Measurements from ENCODE around the gene TXNRD3. TPM values are rescaled to one million over a fixed set of nuclear protein-coding genes. Genes with fewer than 3 reads are reported as not detected.

TXNRD3 gene
- polyA plus RNA-seq, 3 donors, result 0.57 to 1.7 (median 0.90) TPM

- Mint-ChIP-seq H3K27me3 (ENCODE audit: low read depth in 3 of 3) (peaks cover 13 to 26% (median 20%) of the 10 kb centered on the region in 3 donors), H3K4me3 (peak overlapping the region in 1 of 2 donors; percentile 17), H3K36me3 (no peaks in the 10 kb centered on the region), H3K9me3 (peaks cover 0 to 2% (median 0%) of the 10 kb centered on the region in 7 donors), H3K4me1 (peaks cover 8% of the 10 kb centered on the region), H3K27ac (no peak overlapping the region)
- no peak for DNase-seq
- no peaks in the 10 kb centered on the region for H3K36me3 ChIP-seq (replicated peaks in 1 of 2; ENCODE audit: control insufficient read depth in 1 of 2, insufficient read depth in 2 of 2, low read length in 2 of 2)
- no peak overlapping the region for H2AFZ ChIP-seq (ENCODE audit: insufficient read depth, low read depth, low read length, poor library complexity, severe bottlenecking)
- H3K27ac ChIP-seq (ENCODE audit: low read depth in 1 of 2, low read length in 2 of 2), result no peak overlapping the region
- no peak overlapping the region for H3K4me2 ChIP-seq (replicated peaks; ENCODE audit: extremely low read depth, low read length, poor library complexity, severe bottlenecking)
- WGBS (ENCODE audit: insufficient coverage), result 98% methylated on average over 6 of the region's 11 CpGs
- H3K9me3 ChIP-seq (replicated peaks in 1 of 2; ENCODE audit: control insufficient read depth in 1 of 2, insufficient read depth in 1 of 2, low read length in 2 of 2), result no peaks in the 10 kb centered on the region
- H3K79me2 ChIP-seq (ENCODE audit: insufficient read depth, low read length), result no peaks in the 10 kb centered on the region
- H3K27me3 ChIP-seq (ENCODE audit: control insufficient read depth in 2 of 2, insufficient read depth in 2 of 2, low read length in 2 of 2), result peaks cover 0 to 12% of the 10 kb centered on the region in 2 donors
- H3K4me1 ChIP-seq (ENCODE audit: control insufficient read depth in 1 of 2, insufficient read depth in 2 of 2, low read length in 2 of 2), result peaks cover 5 to 8% of the 10 kb centered on the region in 2 donors
- no peak for TF ChIP-seq CTCF (IDR thresholded peaks at IDR 0.05)
- no peak overlapping the region for H3K9ac ChIP-seq (ENCODE audit: insufficient read depth, low read length, poor library complexity, severe bottlenecking)
- H4K20me1 ChIP-seq (ENCODE audit: insufficient read depth, low read length), result no peaks in the 10 kb centered on the region
- H3K4me3 ChIP-seq (replicated peaks in 1 of 3; ENCODE audit: low read depth in 2 of 3, low read length in 3 of 3), result no peak overlapping the region
- intact Hi-C loops (cut with micrococcal nuclease), result loop anchor here (2.0 to 10.0 kb wide), 4 partner anchors 302 to 865 kb away; partner anchors contain the start of gene PLXNA1 (in 1 of the 2)
Measured at GRCh38 chr3:126679831-126680666, 25.1 kb upstream of the TXNRD3 start.

DNA sequence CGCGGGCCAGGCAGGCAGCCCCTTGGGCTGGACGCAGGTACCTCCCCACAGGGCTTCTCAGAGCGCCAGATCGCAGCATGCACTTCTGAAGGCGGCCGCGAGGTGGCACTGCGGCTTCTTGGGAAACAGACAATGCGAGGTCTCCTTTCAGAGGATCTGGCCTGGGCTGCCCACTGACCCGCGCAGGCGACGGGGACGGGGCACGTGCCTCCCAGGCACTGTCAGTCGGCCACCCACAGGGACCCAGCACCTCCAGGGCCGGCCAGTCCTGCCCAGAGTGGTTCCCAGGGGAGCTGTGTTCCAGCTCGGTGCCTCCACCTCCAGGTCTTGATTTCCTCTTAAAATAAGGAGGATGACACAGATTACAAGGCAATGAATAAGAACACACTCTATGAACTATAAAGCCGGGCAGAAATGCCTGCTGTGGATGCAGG lies 24.4 kb upstream of the TXNRD3 start:
- intact Hi-C loops (cut with micrococcal nuclease), result loop anchor here (2.0 to 5.0 kb wide), 3 partner anchors 303 to 865 kb away; partner anchors contain the start of gene PLXNA1 (in 1 of the 2)
- under 1% methylated on average over 17 of the region's 20 CpGs for WGBS (ENCODE audit: insufficient coverage)
- Histone ChIP-seq H3K27me3 (ENCODE audit: control insufficient read depth in 2 of 2, insufficient read depth in 2 of 2, low read length in 2 of 2) (peaks cover 0 to 10% of the 10 kb centered on the region in 2 donors), H3K27ac (ENCODE audit: low read depth in 1 of 2, low read length in 2 of 2) (no peak overlapping the region), H3K9ac (ENCODE audit: insufficient read depth, low read length, poor library complexity, severe bottlenecking) (no peak overlapping the region), H3K4me1 (ENCODE audit: control insufficient read depth in 1 of 2, insufficient read depth in 2 of 2, low read length in 2 of 2) (peaks cover 5 to 8% of the 10 kb centered on the region in 2 donors), H3K36me3 (replicated peaks in 1 of 2; ENCODE audit: control insufficient read depth in 1 of 2, insufficient read depth in 2 of 2, low read length in 2 of 2) (no peaks in the 10 kb centered on the region), H3K4me2 (replicated peaks; ENCODE audit: extremely low read depth, low read length, poor library complexity, severe bottlenecking) (peak overlapping the region; percentile 28), H3K4me3 (replicated peaks in 1 of 3; ENCODE audit: low read depth in 2 of 3, low read length in 3 of 3) (no peak overlapping the region), H3K79me2 (ENCODE audit: insufficient read depth, low read length) (no peaks in the 10 kb centered on the region), H4K20me1 (ENCODE audit: insufficient read depth, low read length) (no peaks in the 10 kb centered on the region), H3K9me3 (replicated peaks in 1 of 2; ENCODE audit: control insufficient read depth in 1 of 2, insufficient read depth in 1 of 2, low read length in 2 of 2) (no peaks in the 10 kb centered on the region), H2AFZ (ENCODE audit: insufficient read depth, low read depth, low read length, poor library complexity, severe bottlenecking) (no peak overlapping the region)
- peaks cover 13 to 22% (median 20%) of the 10 kb centered on the region in 3 donors for H3K27me3 Mint-ChIP-seq (ENCODE audit: low read depth in 3 of 3)
- H3K36me3 Mint-ChIP-seq, result no peaks in the 10 kb centered on the region
- peak overlapping the region; percentile 11 to 79 for H3K4me3 Mint-ChIP-seq
- H3K27ac Mint-ChIP-seq, result peak overlapping the region in 1 of 7 donors; percentile 23
- peaks cover 0 to 2% (median 0%) of the 10 kb centered on the region in 7 donors for H3K9me3 Mint-ChIP-seq
- peaks cover 8% of the 10 kb centered on the region for H3K4me1 Mint-ChIP-seq
- peak; percentile 56 to 63 (median 63) for DNase-seq
- peak; percentile 97 for TF ChIP-seq CTCF (IDR thresholded peaks at IDR 0.05)
